Vagina (tissue), 2 donors: Measurements from ENCODE around the gene SLC35F5. TPM values are rescaled to one million over a fixed set of nuclear protein-coding genes. Genes with fewer than 3 reads are reported as not detected.
"Not testable (repeated sequence)": the region's sequence is repeated elsewhere in the genome, so short reads cannot be mapped to it uniquely, and the experiment has no call there.

Source experiments
- DNase-seq, 2 donors: peaks; one replicate each; pipeline ENCODE4 v3.0.0-alpha.2; 2017; ENCODE audit errors: extremely low spot score in 2 of 2
- H3K27ac ChIP-seq: fragments of 200-600 bp; sonication (generic); one replicate; pipeline ENCODE4 v1.5.1; 2019
- H3K27me3 ChIP-seq: fragments of 200-600 bp; sonication (generic); one replicate; pipeline ENCODE4 v1.5.1; 2019
- H3K36me3 ChIP-seq, 2 donors: fragments of 200-600 bp; sonication (generic); one replicate each; pipeline ENCODE4 v1.5.1; 2017 to 2019
- H3K4me1 ChIP-seq: fragments of 200-600 bp; sonication (generic); one replicate; pipeline ENCODE4 v1.5.1; 2019
- H3K4me3 ChIP-seq, 2 donors: fragments of 200-600 bp; sonication (generic); 1 replicate in 1 of 2; 2 replicates in 1 of 2; pipeline ENCODE4 v1.5.1; 2016 to 2019
- H3K9me3 ChIP-seq: fragments of 200-600 bp; sonication (generic); one replicate; pipeline ENCODE4 v1.5.1; 2019
- POLR2A ChIP-seq, 2 donors: fragments of 450-650 bp; IDR thresholded peaks; one replicate each; pipeline ENCODE4 v1.6.1; 2017; ENCODE audit warnings: antibody characterized with exemption in 2 of 2, mild to moderate bottlenecking in 2 of 2, moderate library complexity in 2 of 2
- POLR2AphosphoS5 ChIP-seq, 2 donors: sonication (generic); formaldehyde crosslinking; IDR thresholded peaks; one replicate each; pipeline ENCODE4 v1.9.0; 2017; ENCODE audit warnings: antibody characterized with exemption in 2 of 2, mild to moderate bottlenecking in 2 of 2, low read depth in 1 of 2; ENCODE audit not compliant: insufficient read depth in 1 of 2
- intact Hi-C: fragments of 100-400 bp; cut with DNase I; formaldehyde crosslinking; loops from one replicate; pipeline ENCODE4 v1.15.1; 2023
- total RNA-seq: library from RNA; depleted of rRNA; stranded (reverse); fragments of >200 nt; gene quantifications from one replicate; pipeline ENCODE4 v1.2.3, GENCODE V29; 2016
- TF ChIP-seq, protein P1 (sequence below), 3 experiments: fragments of 450-650 bp in 2 of 3; fragments of 200-600 bp in 1 of 3; sonication (generic) in 1 of 3; IDR thresholded peaks; one replicate each; pipeline ENCODE4 v1.5.1; 2017 to 2019; ENCODE audit warnings: antibody characterized with exemption in 3 of 3, mild to moderate bottlenecking in 2 of 3, moderate library complexity in 2 of 3

The SLC35F5 gene
- total RNA-seq, 1 donor from 2014 or later = 64.6 TPM

DNA sequence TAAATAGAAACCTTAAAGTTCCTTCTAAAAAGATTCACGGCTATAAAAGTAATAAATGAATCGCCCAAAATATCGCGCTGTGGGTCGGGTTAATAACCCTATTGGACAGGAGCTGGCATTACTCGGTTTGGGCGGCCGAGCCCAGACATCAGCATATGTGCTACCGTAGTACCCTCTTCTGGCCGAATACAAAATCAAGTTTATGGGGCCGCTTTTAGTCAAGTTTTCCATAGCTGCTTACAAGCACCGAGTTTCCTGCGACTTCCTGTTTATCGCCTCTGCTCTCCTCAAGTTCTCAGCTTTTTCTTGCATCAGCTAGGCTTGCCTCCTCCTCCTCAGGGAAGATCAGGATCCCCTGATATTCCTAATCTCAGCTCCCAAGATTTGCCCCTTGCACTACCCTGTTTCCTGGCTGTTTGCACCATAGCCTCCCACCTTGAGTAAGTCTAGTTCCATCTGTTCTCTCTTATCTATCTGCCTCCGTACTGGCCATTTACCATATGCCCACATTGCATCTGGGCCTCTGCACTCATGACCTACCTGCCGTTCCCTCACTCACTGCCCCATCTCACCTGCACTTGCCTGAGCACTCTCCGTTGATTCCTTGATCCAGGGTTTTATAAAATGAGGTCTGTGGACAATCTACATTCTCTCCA lies 56.1 kb downstream of the SLC35F5 start:
- H3K4me1 ChIP-seq = no peaks in the 10 kb centered on the region
- no peaks in the 10 kb centered on the region for H3K27me3 ChIP-seq
- H3K27ac ChIP-seq = no peak overlapping the region
- DNase-seq = no peak
- intact Hi-C loops = no loop called here
- TF ChIP-seq POLR2A (IDR thresholded peaks at IDR 0.05) (no peak), POLR2AphosphoS5 (IDR thresholded peaks at IDR 0.05; ENCODE audit: insufficient read depth in 1 of 2, low read depth in 1 of 2) (no peak)
- TF ChIP-seq, protein P1, sequence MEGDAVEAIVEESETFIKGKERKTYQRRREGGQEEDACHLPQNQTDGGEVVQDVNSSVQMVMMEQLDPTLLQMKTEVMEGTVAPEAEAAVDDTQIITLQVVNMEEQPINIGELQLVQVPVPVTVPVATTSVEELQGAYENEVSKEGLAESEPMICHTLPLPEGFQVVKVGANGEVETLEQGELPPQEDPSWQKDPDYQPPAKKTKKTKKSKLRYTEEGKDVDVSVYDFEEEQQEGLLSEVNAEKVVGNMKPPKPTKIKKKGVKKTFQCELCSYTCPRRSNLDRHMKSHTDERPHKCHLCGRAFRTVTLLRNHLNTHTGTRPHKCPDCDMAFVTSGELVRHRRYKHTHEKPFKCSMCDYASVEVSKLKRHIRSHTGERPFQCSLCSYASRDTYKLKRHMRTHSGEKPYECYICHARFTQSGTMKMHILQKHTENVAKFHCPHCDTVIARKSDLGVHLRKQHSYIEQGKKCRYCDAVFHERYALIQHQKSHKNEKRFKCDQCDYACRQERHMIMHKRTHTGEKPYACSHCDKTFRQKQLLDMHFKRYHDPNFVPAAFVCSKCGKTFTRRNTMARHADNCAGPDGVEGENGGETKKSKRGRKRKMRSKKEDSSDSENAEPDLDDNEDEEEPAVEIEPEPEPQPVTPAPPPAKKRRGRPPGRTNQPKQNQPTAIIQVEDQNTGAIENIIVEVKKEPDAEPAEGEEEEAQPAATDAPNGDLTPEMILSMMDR (IDR thresholded peaks at IDR 0.05) = no peak
- no peak overlapping the region for H3K4me3 ChIP-seq
- peaks cover 0 to 4% of the 10 kb centered on the region in 2 donors for H3K36me3 ChIP-seq
- no peaks in the 10 kb centered on the region for H3K9me3 ChIP-seq

DNA sequence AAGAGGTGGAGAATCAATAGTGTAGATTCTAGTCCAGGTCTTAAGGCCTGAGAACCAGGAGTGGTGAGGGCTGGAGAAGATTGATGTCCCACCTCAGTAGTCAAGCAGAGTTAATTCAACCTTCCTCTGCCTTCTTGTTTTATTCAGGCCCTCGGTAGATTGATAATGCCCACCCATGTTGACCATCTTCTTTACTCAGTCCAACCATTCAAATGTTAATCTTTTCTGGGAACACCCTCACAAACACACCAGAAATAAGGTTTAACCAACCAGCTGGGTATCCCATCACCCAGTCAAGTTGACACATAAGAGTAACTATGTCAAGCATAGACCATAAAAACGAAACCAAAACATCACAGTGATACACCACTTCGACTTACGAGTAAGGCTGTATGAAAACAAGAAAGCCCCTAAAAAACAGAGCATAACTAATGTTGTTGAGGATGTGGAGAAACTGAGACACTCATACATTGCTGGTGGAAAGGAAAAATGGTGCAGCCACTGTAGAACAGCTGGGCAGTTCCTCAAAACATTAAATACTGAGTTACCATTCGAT lies 57.5 kb downstream of the SLC35F5 start:
- Histone ChIP-seq H3K27me3 (no peaks in the 10 kb centered on the region), H3K27ac (no peak overlapping the region), H3K4me3 (no peak overlapping the region), H3K9me3 (no peaks in the 10 kb centered on the region), H3K4me1 (no peaks in the 10 kb centered on the region), H3K36me3 (no peaks in the 10 kb centered on the region)
- DNase-seq = no peak
- intact Hi-C loops = no loop called here
- TF ChIP-seq POLR2A (IDR thresholded peaks at IDR 0.05) = no peak
- TF ChIP-seq, protein P1 (IDR thresholded peaks at IDR 0.05) = no peak
- no peak for TF ChIP-seq POLR2AphosphoS5 (IDR thresholded peaks at IDR 0.05; ENCODE audit: insufficient read depth in 1 of 2, low read depth in 1 of 2)

DNA sequence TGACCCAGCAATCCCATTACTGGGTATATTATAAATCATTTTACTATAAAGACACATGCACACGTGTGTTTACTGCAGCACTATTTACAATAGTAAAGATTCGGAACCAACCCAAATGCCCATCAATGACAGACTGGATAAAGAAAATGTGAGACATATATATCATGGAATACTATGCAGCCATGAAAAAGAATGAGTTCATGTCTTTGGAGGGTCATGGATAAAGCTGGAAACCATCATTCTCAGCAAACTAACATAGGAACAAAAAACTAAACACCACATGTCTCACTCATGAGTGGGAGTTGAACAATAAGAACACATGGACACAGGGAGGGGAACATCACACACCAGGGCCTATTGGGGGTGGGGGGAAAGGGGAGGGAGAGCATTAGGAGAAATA lies 58.2 kb downstream of the SLC35F5 start:
- H3K27ac ChIP-seq, intact Hi-C loops, H3K36me3 ChIP-seq, H3K4me3 ChIP-seq, H3K27me3 ChIP-seq, H3K4me1 ChIP-seq, DNase-seq, H3K9me3 ChIP-seq: not testable (repeated sequence)

DNA sequence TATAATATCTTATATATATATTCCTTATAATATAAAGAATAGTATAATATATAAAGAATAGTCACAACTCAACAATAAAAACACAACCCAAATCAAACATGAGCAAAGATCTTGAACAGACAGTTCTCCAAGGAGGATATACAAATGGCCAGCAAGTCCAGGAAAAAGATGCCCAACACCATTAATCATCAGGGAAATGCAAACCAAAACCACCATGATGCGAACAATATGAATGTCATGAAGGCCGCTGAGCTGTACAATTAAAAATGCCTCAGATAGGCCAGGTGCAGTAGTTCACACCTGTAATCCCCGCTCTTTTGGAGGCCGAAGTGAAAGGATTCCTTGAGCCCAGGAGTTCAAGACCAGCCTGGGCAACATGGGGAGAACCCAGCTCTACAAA lies 58.9 kb downstream of the SLC35F5 start:
- H3K9me3 ChIP-seq = no peaks in the 10 kb centered on the region
- no peaks in the 10 kb centered on the region for H3K4me1 ChIP-seq
- no peak overlapping the region for H3K27ac ChIP-seq
- intact Hi-C loops = no loop called here
- no peaks in the 10 kb centered on the region for H3K36me3 ChIP-seq
- no peak for DNase-seq
- no peak overlapping the region for H3K4me3 ChIP-seq
- no peaks in the 10 kb centered on the region for H3K27me3 ChIP-seq
- TF ChIP-seq POLR2A (IDR thresholded peaks at IDR 0.05) (no peak), POLR2AphosphoS5 (IDR thresholded peaks at IDR 0.05; ENCODE audit: insufficient read depth in 1 of 2, low read depth in 1 of 2) (no peak)
- TF ChIP-seq, protein P1 (IDR thresholded peaks at IDR 0.05) = no peak

DNA sequence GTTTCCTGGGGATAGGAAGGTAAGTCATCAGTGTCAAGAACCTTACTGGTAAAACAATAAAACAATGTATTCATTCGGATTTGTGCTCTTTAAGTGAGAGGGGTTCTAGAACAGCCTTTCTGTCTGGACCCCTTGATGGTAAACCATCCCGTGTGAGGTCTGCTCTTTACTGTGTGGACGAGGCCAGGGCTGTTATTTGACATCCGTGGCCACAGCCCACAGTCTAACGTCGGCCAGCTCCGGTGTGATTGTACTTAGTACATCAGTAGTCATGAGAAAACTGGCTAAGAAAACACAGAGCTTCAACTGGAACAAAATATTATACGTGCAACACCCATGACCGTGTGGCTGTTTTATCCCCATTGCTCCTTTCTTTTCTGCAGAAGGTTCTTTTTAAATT lies 62.0 kb downstream of the SLC35F5 start:
- no peak for DNase-seq
- Histone ChIP-seq H3K4me1 (no peaks in the 10 kb centered on the region), H3K36me3 (no peaks in the 10 kb centered on the region), H3K4me3 (no peak overlapping the region), H3K9me3 (no peaks in the 10 kb centered on the region), H3K27me3 (no peaks in the 10 kb centered on the region), H3K27ac (no peak overlapping the region)
- TF ChIP-seq POLR2A (IDR thresholded peaks at IDR 0.05) = no peak
- no peak for TF ChIP-seq POLR2AphosphoS5 (IDR thresholded peaks at IDR 0.05; ENCODE audit: insufficient read depth in 1 of 2, low read depth in 1 of 2)
- TF ChIP-seq, protein P1 (IDR thresholded peaks at IDR 0.05) = no peak
- intact Hi-C loops = no loop called here
